HG02943 (cell line): ENCODE data around the gene ADNP.
"Not testable (repeated sequence)": the region's sequence is repeated elsewhere in the genome, so short reads cannot be mapped to it uniquely, and the experiment has no call there.

Experiments used
- ATAC-seq: cut with Tn5 transposase; IDR thresholded peaks from one replicate; pipeline ENCODE4 v1.9.1; 2021; ENCODE audit warnings: mild to moderate bottlenecking, low read depth, moderate library complexity; ENCODE audit not compliant: unreplicated experiment

Gene ADNP

DNA sequence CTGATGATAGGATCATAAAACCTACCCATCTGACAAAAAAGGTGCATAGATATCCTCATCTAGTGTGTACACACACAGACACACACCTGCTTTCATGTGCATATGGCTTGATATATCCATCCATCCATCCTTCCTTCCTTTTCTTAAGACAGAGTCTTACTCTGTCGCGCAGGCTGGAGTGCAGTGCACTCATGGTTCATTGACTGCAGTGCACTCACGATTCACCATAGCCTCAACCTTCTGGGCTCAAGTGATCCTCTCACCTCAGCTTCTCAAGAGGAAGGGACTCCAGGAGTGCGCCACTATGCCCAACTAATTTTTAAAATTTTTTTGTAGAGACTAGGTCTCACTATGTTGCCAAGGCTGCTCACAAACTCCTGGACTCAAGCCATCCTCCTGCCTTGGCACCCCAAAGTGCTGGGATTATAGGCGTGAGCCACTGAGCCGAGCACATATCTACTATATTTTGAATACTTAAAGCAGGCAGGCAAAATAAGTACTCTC lies 27.1 kb downstream of the ADNP start:
- no peak for ATAC-seq

- no peak for ATAC-seq
Measured at GRCh38 chr20:50903353-50904051, 27.7 kb downstream of the ADNP start.

DNA sequence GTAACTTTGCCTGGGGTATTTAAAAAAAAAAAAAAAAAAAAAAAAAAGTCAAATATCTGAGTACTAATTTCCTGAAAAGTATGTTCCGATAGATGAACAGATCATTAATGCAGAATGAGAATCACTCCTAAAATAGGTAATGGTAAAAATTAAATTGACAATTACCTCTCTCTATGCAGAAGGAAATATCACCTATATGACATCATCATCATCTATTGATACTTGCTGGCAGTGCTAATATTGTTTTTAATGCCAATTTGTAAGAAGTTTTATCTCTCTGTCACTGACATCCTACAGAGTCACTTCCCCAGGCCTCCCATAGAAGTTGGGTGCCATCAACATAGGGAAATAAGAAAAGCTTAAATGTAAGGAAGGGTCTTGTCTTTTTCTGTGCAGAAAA lies 29.9 kb downstream of the ADNP start:
- ATAC-seq = no peak

GRCh38 chr20:50900261-50900660 lies 31.0 kb downstream of the ADNP start:
- no peak for ATAC-seq

DNA sequence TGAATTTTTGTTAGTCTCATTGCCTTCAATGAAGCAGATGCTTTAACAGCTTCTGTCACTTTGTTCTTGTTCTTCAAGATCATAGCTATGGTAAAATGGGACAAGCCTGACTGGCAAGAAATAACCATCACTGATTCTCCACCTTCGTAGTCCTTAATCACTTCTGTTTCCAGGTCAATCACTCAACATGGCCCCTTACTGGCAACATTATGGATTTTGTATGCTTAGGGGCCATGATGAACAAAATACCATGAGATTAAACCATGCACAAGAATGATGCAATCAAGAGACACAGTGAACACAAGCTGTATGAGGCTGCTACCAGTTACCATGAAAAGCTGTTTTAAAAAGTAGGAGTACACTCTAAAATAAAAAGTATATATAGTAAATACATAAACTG lies 32.8 kb downstream of the ADNP start:
- no peak for ATAC-seq

DNA sequence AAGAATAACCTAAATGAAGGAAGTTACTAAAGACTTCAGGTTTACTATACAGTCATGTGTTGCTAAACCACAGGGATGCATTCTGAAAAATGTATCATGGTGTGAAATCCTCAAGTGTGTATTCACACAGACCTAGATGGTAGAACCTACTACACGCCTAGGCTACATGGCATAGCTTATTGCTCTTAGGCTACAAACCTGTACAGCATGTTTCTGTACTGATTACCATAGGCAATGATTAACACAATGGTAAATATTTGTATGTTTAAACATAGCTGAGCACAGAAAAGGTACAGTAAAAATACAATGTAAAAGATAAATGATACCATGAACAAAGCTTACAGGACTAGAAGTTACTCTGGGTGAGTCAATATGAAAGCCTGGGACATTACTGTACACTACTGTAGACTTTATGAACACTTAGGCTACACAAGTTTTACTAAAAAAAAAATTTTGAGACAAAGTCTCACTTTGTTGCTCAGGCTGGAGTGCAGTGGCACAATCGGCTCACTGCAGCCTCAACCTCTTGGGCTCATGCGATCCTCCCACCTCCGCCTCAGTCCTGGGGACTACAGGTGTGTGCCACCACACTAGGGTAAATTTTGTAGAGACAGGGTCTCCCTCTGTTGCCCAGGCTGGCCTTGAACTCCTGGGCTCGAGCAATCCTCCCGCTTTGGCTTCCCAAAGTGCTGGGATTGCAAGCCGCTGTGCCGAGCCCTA lies 36.0 kb downstream of the ADNP start:
- no peak for ATAC-seq

GRCh38 chr20:50893620-50894019 lies 37.6 kb downstream of the ADNP start:
- no peak for ATAC-seq

DNA sequence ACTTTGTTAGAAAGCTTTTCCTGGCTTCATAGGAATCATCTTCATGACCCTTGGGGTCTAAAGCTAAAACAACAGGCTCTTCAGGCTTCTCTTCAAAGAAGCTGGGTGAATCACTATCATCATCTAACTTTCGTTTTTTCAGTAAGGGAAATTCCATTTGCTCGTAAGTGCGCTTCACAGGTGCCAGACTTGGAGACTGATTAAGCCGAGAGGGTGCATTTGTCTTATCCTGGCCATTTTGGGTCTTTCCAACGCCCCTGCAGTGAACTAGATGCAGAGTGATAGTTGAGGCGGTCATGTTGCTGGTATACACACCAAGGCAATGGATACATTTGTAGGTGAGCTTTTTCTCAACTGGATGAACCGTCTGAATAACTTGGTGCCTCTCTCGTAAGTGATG lies 38.8 kb downstream of the ADNP start:
- ATAC-seq = no peak

GRCh38 chr20:50891138-50891537 lies 40.1 kb downstream of the ADNP start:
- no peak for ATAC-seq

DNA sequence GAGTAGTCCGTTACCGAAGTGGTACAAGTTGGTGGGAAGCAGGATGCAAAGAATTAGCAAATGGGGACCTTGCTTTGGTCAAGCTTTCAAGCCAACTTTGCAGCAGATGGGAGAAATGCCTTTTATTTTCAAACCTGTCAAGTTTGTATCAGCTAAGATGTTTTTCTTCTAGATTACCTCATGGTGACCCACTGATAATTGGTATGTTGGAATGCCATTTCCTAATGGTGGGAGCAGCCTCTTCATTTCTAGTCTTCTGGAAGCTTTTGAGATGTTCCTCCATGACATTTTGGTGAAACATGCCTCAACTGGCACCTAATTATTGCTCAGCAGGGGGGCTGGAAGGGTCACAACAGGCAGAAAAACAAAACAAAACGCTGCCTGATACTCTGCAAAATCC lies 43.7 kb downstream of the ADNP start:
- ATAC-seq = no peak

DNA sequence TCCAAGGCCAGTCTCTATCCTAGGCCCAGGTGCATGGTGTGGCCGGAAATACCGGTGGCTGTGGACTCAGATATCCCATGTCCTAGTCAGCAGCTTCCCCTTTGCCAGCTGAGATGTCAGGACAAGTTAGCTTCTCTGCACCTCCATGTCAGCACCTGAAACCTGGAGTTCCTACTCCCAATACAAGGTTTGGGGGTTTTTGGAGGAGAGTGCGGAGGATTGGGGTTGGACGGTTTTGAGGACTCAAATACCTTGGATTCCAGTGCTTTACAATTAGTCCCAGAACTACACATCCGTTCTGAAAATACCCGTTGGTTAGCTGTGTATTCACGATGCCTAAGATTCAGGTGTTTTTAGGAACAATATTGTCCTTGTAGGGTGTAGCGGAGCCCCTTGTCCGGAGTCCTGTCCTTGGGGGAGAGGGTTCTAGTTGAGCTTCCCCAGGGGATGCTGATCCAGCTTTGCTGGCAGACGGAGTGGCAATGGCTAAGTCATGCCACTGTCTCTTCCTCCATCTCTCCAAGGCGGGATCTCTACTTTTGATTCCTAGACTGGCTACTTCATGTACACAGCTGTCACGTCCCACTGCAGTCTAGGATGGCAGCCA lies 45.0 kb downstream of the ADNP start:
- ATAC-seq = no peak

GRCh38 chr20:50885781-50886180 lies 45.5 kb downstream of the ADNP start:
- no peak for ATAC-seq

DNA sequence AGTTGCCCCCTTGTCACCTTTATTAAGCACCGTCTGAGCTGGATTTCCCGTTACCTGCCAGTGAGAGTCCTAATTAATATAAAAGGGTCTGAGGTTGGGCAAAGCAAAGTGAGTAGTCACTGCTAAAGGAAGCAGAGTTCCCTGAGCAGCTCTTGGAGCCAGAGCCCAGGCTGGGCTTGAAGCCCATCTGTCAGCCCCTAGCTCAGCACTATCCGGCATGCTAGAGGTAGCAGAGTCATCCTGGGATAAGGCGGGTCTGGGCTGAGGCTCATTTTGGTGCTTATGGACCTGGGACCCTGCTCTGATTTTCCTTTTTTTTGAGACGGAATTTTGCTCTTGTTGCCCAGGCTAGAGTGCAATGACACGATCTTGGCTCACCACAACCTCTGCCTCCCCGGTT lies 46.2 kb downstream of the ADNP start:
- no peak for ATAC-seq

DNA sequence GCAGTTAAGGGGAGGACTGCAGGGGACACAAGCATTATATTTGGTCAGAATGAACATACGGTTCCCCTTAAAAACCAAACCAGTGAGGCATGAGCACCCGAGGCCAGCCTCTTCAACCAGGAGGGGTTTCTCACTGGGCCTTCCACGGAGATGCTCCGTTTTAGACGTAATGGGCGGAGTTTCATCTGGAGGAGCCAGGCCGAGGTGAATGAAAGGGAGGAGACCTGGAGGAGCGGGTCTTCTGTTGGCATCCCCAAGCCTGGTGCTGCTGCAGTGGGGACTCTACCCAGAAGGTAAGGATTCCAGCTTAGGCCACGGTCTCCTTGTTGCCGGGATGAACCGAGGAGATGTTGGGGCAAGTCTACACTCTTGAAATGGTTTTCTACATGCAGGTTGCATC lies 47.4 kb downstream of the ADNP start:
- no peak for ATAC-seq

DNA sequence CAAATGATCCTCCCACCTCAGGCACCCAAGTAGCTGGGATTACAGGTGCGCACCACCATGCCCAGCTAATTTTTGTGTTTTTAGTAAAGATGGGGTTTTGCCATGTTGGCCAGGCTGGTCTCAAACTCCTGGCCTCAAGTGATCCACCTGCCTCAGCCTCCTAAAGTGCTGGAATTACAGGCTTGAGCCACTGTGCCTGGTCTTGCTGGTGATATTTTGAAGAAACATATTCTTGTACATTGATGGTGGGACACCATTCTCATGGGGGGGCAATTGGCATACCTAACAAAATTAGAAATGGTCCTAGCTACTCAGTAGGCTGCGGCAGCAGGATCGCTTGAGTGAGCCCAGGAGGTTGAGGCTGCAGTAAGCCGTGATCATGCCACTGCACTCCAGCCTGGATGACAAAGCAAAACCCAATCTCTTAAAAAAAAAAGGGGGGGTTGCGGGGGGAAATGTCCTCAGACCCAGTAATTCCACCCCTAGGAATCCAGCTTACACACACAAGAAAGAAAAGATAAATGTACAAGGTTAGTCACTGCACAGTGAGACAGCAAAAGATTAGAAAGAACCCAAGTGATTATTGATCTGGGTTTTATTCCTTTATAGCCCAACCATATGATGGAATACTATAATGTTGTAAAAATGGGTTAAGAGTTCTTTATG lies 49.3 kb downstream of the ADNP start:
- ATAC-seq = not testable (repeated sequence)

- ATAC-seq = no peak
Measured at GRCh38 chr20:50879649-50880550, 51.3 kb downstream of the ADNP start.

- no peak for ATAC-seq
Measured at GRCh38 chr20:50877232-50877743, 53.9 kb downstream of the ADNP start.

- no peak for ATAC-seq
Measured at GRCh38 chr20:50876816-50877215, 54.4 kb downstream of the ADNP start.

GRCh38 chr20:50876063-50876685 lies 55.1 kb downstream of the ADNP start:
- ATAC-seq = no peak
